GM20000 (cell line): ENCODE data around the gene TP63.
"Not testable (repeated sequence)": the region's sequence is repeated elsewhere in the genome, so short reads cannot be mapped to it uniquely, and the experiment has no call there.

Experiments used
- DNase-seq: peaks from one replicate; pipeline ENCODE4 v3.0.0; 2012; ENCODE audit warnings: low spot score
- TF ChIP-seq, protein P1 (sequence below): IDR thresholded peaks from 2 replicates; pipeline ENCODE4 v1.5.1; 2012; ENCODE audit warnings: mild to moderate bottlenecking, control low read depth; ENCODE audit errors: extremely low read depth, missing control alignments

TP63 gene

DNA sequence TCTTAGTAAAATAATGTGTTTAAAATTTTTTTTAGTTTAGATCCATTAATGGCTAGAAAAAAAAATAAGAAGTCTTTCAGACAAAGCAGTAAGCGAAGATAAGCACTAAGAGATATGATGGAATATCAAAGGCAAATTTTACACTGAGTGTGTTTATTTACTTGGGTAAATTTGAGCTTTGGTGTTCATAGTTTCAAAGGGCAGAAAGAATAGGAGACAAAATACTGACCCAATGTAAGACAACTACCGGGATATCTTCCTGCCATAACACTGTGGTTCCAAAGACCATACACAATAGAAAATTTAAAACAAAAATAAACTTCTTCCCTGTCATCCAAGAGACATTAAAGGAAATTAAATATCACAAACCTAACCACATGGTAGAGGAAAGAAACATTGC, 25.5 kb upstream of the TP63 start:
- TF ChIP-seq, protein P1, sequence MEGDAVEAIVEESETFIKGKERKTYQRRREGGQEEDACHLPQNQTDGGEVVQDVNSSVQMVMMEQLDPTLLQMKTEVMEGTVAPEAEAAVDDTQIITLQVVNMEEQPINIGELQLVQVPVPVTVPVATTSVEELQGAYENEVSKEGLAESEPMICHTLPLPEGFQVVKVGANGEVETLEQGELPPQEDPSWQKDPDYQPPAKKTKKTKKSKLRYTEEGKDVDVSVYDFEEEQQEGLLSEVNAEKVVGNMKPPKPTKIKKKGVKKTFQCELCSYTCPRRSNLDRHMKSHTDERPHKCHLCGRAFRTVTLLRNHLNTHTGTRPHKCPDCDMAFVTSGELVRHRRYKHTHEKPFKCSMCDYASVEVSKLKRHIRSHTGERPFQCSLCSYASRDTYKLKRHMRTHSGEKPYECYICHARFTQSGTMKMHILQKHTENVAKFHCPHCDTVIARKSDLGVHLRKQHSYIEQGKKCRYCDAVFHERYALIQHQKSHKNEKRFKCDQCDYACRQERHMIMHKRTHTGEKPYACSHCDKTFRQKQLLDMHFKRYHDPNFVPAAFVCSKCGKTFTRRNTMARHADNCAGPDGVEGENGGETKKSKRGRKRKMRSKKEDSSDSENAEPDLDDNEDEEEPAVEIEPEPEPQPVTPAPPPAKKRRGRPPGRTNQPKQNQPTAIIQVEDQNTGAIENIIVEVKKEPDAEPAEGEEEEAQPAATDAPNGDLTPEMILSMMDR = no peak
- no peak for DNase-seq

- TF ChIP-seq, protein P1 = no peak
- DNase-seq = no peak
These were observed 24.4 kb upstream of the TP63 start for GRCh38 chr3:189606774-189607173.

DNA sequence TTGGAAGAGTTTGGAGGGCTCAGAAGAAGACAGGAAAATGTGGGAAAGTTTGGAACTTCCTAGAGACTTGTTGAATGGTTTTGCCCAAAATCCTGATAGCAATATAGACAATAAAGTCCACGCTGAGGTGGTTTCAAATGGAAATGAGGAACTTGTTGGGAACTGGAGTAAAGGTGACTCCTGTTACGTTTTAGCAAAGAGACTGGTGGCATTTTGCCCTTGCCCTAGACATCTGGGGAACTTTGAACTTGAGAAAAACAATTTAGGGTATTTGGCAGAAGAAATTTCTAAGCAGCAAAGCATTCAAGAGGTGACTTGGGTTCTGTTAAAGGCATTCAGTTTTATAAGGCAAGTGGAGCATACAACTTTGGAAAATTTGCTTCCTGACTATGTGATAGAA, 18.5 kb upstream of the TP63 start:
- not testable (repeated sequence) for DNase-seq

- no peak for DNase-seq
- TF ChIP-seq, protein P1 = no peak
These were observed 18.1 kb upstream of the TP63 start for GRCh38 chr3:189613122-189613521.

DNA sequence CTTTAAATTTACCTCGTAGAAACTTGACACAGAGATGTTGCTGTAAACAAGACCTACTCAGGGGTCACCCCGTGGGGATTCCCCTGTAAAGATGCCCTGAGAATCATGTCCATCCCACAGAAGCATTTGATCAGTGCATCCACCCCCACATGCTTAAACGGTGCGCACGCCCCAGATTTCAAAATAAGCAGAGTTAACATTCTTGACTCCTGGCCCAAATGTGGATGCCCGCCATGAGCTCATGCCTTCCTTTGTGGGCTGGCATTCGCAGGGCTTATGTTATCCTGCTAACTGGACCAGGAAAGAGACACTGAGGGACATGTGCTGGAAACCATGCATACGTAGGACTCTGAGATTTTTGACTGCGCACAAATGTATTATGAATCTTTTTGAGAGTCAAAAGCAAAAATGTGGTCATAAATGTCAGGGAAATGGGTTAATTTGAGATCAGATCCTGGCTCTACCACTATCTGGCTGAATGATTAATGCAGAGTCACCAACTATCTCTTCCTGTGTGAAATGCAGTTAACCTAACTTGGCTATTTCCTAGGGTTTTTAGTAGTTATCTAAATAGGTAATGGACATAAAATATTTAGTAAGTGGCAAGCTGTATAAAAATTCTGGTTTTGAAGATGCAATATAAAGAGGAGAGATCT, 9.1 kb upstream of the TP63 start:
- TF ChIP-seq, protein P1 = no peak
- no peak for DNase-seq

DNA sequence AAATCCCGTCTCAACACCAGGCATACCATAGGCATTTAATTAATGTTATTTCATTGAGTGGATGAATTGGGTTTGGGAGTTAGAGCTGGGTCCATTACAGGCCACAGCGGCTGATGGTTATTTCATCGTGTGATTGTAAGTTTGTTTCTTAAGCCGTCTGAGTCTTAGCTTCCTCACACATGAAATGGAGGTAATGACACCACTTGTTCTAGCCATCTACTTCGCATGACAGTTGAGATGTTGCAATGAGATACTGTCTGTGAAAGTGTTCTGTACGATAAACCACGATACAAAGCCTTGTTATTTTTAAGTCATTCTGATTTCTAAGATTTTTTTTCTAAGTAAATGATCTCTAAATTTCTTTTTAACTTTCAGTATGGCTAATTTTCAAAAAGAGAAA, 8.6 kb upstream of the TP63 start:
- TF ChIP-seq, protein P1 = no peak
- no peak for DNase-seq

- DNase-seq = no peak
- TF ChIP-seq, protein P1 = no peak
These were observed 7.1 kb upstream of the TP63 start for GRCh38 chr3:189624130-189624529.

- TF ChIP-seq, protein P1 = no peak
- DNase-seq = peak; percentile 13
These were observed 6.1 kb upstream of the TP63 start for GRCh38 chr3:189625071-189625470.
